Right ventricle myocardium inferior (tissue), 1 donor: ENCODE measurements around the gene ELMOD1. TPM values are rescaled to one million over a fixed set of nuclear protein-coding genes. Genes with fewer than 3 reads are reported as not detected.

Source experiments
- ATAC-seq: fragments of 200-7000 bp; cut with Tn5 transposase; one replicate; pipeline ENCODE4 v1.9.1; 2020; ENCODE audit warnings: mild to moderate bottlenecking, moderate library complexity
- DNase-seq: peaks from one replicate; pipeline ENCODE4 v3.0.0; 2021; ENCODE audit errors: missing footprints
- intact Hi-C: fragments of 100-400 bp; cut with DNase I; formaldehyde crosslinking; loops from one replicate; pipeline ENCODE4 v1.11.0; 2022
- total RNA-seq: library from RNA; stranded (reverse); fragmentation: NEBNext Ultra II Directional; extraction: Animal tissue kit (Norgen Biotek cat#: 25700); gene quantifications from one replicate; pipeline ENCODE4 v1.2.1, GENCODE V29; 2021
- donor health status: DM: no; HTN: yes; CAD: no; lungs with severe emphysema.

Gene ELMOD1
- total RNA-seq, 1 donor from 2014 or later, result 0.41 TPM

- DNase-seq, result no peak
- intact Hi-C loops, result no loop called here
Observed at GRCh38 chr11:107676336-107677057, 85.5 kb downstream of the ELMOD1 start.

GRCh38 chr11:107677924-107678631 is 87.1 kb downstream of the ELMOD1 start:
- ATAC-seq, result no peak
- no peak for DNase-seq
- intact Hi-C loops, result no loop called here

More at GRCh38 chr11:107676336-107677057, 85.5 kb downstream of the ELMOD1 start:
- ATAC-seq, result no peak

GRCh38 chr11:107678632-107678971 is 87.7 kb downstream of the ELMOD1 start:
- intact Hi-C loops, result no loop called here
- DNase-seq (no peak), ATAC-seq (no peak)

- no peak for DNase-seq
- ATAC-seq, result no peak
- intact Hi-C loops, result no loop called here
Observed at GRCh38 chr11:107679255-107680024, 88.5 kb downstream of the ELMOD1 start.

- no peak for ATAC-seq
- intact Hi-C loops, result no loop called here
Observed at GRCh38 chr11:107682171-107682570, 91.2 kb downstream of the ELMOD1 start.

GRCh38 chr11:107682572-107682971 is 91.6 kb downstream of the ELMOD1 start:
- DNase-seq, result no peak
- ATAC-seq, result no peak
- intact Hi-C loops, result no loop called here

More at GRCh38 chr11:107682171-107682570, 91.2 kb downstream of the ELMOD1 start:
- DNase-seq, result no peak

- DNase-seq (no peak), ATAC-seq (no peak)
- intact Hi-C loops, result no loop called here
Observed at GRCh38 chr11:107683061-107683460, 92.1 kb downstream of the ELMOD1 start.

GRCh38 chr11:107683807-107684206 is 92.9 kb downstream of the ELMOD1 start:
- ATAC-seq, result no peak
- intact Hi-C loops, result no loop called here
- no peak for DNase-seq

GRCh38 chr11:107688322-107688918 is 97.5 kb downstream of the ELMOD1 start:
- ATAC-seq (no peak), DNase-seq (no peak)
- intact Hi-C loops, result loop anchor here (2.0 to 5.0 kb wide), 2 partner anchors 112 to 126 kb away; no protein-coding TSS in a partner anchor

GRCh38 chr11:107689317-107690202 is 98.6 kb downstream of the ELMOD1 start:
- intact Hi-C loops, result loop anchor here (2.0 to 5.0 kb wide), 2 partner anchors 113 to 127 kb away; no protein-coding TSS in a partner anchor
- ATAC-seq (peak; percentile 84), DNase-seq (peak; percentile 66)

GRCh38 chr11:107691000-107691750 is 100.2 kb downstream of the ELMOD1 start:
- no peak for ATAC-seq
- no peak for DNase-seq
- intact Hi-C loops, result no loop called here

- DNase-seq (no peak), ATAC-seq (no peak)
- intact Hi-C loops, result no loop called here
Observed at GRCh38 chr11:107695446-107695845, 104.5 kb downstream of the ELMOD1 start.

GRCh38 chr11:107696140-107696539 is 105.2 kb downstream of the ELMOD1 start:
- DNase-seq, result no peak
- intact Hi-C loops, result no loop called here
- no peak for ATAC-seq

- DNase-seq, result no peak
- no peak for ATAC-seq
- intact Hi-C loops, result no loop called here
Observed at GRCh38 chr11:107697291-107697690, 106.3 kb downstream of the ELMOD1 start.

GRCh38 chr11:107699371-107700285 is 108.7 kb downstream of the ELMOD1 start:
- ATAC-seq (no peak), DNase-seq (no peak)
- intact Hi-C loops, result no loop called here

- DNase-seq (no peak), ATAC-seq (no peak)
- intact Hi-C loops, result no loop called here
Observed at GRCh38 chr11:107702109-107702660, 111.2 kb downstream of the ELMOD1 start.
